ACHN (cell line): ENCODE measurements around the gene ARNT2.
"Not testable (repeated sequence)": the region's sequence is repeated elsewhere in the genome, so short reads cannot be mapped to it uniquely, and the experiment has no call there.

Source experiments
- DNase-seq: peaks from one replicate; pipeline ENCODE4 v3.0.0-alpha.2; 2015
- in situ Hi-C: cut with HindIII; loops from 2 replicates; pipeline ENCODE4 v1.10.0; 2017; ENCODE audit warnings: low sequenced_read_pairs, low pct_ligation_motif_present, low pct_unique_long_range_greater_than_20kb

ARNT2 gene

DNA sequence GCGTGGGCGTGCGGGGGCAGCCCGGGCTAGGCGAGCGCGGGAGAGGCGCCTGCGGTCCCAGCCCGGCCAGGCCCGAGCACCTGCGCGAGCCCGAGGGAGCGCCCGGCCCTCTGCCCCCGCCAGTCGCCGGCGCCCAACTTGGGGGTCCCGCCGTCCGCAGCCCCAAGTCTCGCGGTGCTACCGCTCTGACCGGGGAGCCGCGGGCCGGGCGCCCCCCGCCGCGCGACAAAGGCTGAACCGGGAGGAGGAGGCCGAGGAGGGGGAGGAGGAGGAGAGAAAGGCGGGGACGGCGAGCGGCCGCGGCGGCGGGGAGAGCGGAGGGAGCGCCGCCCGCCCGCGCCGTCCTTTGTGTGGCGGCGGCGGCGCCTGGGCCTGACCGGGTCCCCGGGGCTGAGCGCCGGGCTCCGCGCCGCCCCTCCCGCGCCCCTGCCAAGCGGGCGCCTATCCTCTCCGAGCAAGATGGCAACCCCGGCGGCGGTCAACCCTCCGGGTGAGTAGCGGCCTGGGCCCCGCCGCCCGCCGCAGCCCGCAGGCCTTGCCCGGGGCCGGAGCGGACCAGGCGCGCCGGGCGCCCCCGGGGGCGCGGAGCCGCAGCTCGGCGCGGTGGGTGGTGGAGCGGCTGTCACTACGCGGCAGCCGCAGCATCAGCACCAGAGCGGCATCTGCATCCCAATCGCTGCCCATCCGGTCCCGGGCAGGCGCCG lies at the start of gene ARNT2:
TSS of gene ARNT2 (plus strand) at position 326 of the 704 bp plus-strand sequence. CDS start at position 460, 134 bp downstream.
- DNase-seq = peak; percentile 55
- in situ Hi-C loops = no loop called here

- peak; percentile 22 for DNase-seq
- in situ Hi-C loops = no loop called here
Measured at GRCh38 chr15:80367094-80367493, 37.1 kb upstream of the ARNT2 start.

GRCh38 chr15:80367661-80368060 lies 36.5 kb upstream of the ARNT2 start:
- no peak for DNase-seq
- in situ Hi-C loops = no loop called here

DNA sequence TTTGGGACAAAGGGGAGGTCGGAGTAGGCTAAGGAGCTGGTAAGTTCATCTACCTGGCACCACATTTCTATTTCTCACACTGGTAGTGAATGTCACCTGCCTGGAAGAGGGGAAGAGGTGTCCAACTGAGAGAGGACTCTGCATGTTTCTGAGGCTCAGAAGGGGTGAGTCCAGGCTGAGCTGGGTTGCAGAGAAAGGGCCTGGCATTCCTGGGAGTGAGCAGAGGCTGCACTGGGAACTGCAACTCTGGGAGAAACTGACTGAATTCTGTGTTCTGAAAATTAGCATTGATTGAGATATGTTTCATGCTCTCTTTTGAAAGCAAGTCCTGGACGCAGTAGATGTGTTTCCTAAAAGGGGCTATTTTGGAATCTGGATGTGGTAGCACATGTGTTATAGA lies 32.3 kb upstream of the ARNT2 start:
- DNase-seq = no peak
- in situ Hi-C loops = no loop called here

- in situ Hi-C loops = no loop called here
- no peak for DNase-seq
Measured at GRCh38 chr15:80374441-80374840, 29.7 kb upstream of the ARNT2 start.

- in situ Hi-C loops = no loop called here
- DNase-seq = no peak
Measured at GRCh38 chr15:80375968-80376891, 28.0 kb upstream of the ARNT2 start.

DNA sequence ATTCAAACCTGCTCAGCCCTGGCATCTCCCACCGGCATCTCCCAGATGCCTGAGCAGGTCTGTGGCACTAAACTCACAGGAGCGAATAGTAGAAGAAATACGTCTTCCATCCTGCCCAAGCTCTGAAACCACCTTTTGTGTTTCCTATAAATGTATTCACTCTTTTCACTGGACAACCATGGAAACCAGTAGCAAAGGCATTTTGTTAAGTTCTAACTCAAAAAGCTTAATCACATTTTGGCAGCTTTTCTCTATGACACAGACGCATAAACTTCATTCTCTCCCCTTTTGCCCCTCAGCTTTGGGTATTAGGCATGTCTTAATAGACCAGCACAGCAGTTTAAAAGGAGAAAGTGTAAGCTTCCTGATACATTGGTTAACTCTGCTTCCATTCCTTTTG lies 24.5 kb upstream of the ARNT2 start:
- in situ Hi-C loops = no loop called here

DNA sequence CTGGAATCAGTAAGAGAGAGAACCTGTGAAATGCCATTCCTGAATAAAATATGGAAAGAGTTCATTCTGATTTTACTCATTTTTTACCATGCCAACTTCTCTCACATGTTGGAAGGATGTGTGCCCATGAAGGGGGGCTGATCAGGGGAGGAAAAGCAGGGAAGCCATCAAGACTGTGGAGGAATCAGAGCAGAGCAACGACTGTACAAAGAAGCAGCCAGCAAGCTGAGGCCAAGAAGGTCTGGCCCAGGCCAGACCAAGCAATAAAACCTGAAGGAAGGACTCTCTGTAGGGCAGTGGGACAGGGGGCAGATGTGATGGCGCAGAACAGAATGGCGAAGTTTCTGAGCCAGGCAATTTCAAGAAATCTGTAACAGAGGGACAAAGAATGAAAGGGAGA lies 24.0 kb upstream of the ARNT2 start:
- in situ Hi-C loops = no loop called here
- no peak for DNase-seq

More for the DNA sequence above, 24.5 kb upstream of the ARNT2 start:
- DNase-seq = no peak

DNA sequence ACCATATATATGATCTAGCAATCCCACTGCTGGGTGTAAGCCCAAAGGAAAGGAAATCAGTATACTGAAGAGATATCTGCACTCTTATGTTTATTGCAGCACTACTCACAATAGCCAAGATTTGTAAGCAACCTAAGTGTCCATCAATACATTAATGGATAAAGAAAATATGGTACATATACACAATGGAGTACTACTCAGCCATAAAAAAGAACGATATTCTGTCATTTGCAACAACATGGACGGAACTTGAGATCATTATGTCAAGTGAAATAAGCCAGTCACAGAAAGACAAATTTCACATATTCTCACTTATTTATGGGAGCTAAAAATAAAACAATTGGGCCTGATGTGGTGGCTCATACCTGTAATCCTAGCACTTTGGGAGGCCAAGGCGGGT lies 21.9 kb upstream of the ARNT2 start:
- DNase-seq = no peak
- in situ Hi-C loops = no loop called here

DNA sequence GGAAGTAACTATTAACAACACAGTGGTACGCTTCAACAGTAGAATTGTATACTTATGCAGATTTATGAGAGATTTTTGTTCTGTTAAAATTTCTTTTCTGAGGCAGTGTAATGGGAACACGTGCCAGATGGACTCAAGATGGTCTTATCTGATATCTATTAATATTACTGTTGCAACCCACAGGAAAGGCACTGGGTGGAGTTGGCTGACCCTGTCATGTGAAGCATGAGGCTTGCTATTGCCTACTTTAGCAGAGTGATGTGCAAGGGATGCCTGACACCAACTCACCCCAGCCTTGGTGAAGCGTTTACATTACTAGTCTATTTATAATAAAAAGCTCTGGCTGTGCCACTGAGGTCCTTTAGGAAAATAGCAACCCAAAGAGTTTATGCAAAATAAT lies 19.8 kb upstream of the ARNT2 start:
- in situ Hi-C loops = no loop called here
- no peak for DNase-seq

- no peak for DNase-seq
- in situ Hi-C loops = no loop called here
Measured at GRCh38 chr15:80386151-80386550, 18.0 kb upstream of the ARNT2 start.

DNA sequence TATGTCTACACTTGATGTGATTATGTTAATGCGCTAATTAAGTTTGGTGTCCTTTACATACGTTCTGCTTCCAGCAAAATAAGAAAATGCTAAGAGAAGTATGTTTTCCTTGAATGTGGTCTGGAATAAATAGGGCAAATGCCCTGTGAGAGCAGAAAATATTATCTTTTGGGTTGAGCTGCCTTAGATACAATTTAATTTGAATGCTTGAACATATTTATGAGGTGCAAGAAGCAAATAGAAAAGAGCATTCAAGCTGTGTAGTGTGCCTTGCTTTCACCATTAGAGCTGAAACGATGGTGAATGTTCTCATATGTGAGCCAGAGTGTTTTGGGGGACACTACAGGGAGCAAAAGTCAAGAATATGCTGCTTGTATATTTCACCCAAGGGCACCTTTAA lies 15.9 kb upstream of the ARNT2 start:
- DNase-seq = no peak

GRCh38 chr15:80389370-80389769 lies 14.8 kb upstream of the ARNT2 start:
- in situ Hi-C loops = no loop called here
- DNase-seq = no peak

More for the DNA sequence above, 15.9 kb upstream of the ARNT2 start:
- in situ Hi-C loops = no loop called here

DNA sequence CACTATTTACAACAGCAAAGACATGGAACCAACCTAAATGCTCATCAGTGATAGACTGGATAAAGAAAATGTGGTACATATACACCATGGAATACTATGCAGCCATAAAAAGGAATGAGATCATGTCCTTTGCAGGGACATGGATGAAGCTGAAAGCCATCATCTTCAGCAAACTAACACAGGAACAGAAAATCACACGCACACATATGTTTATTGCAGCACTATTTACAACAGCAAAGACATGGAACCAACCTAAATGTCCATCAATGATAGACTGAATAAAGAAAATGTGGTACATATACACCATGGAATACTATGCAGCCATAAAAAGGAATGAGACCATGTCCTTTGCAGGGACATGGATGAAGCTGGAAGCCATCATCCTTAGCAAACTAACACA lies 13.2 kb upstream of the ARNT2 start:
- DNase-seq, in situ Hi-C loops: not testable (repeated sequence)

- in situ Hi-C loops = no loop called here
- DNase-seq = no peak
Measured at GRCh38 chr15:80395616-80396015, 8.6 kb upstream of the ARNT2 start.

- in situ Hi-C loops = no loop called here
- no peak for DNase-seq
Measured at GRCh38 chr15:80396096-80396495, 8.1 kb upstream of the ARNT2 start.

- in situ Hi-C loops = no loop called here
- DNase-seq = no peak
Measured at GRCh38 chr15:80399508-80399907, 4.7 kb upstream of the ARNT2 start.

GRCh38 chr15:80401456-80401855 lies 2.7 kb upstream of the ARNT2 start:
- no peak for DNase-seq
- in situ Hi-C loops = no loop called here

DNA sequence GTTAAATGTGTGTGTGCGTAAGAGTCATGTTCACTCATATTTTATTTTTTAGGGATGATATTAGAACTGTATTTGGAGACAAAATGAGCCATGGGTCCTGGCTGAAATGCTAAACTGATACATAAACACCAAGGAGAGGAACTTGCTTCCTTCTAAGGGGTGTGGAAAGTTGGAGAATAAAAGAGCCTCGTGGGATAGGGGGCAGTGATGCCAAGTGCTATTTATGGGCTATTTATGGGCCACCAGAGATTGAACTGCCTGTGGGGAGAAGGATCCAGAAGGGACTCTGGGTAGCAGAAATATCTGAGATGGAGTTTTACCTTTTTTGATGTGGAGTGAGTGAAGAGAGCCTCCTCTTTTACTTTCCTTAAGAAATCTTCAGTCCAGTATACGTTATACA lies 1.8 kb upstream of the ARNT2 start:
- no peak for DNase-seq
- in situ Hi-C loops = no loop called here

DNA sequence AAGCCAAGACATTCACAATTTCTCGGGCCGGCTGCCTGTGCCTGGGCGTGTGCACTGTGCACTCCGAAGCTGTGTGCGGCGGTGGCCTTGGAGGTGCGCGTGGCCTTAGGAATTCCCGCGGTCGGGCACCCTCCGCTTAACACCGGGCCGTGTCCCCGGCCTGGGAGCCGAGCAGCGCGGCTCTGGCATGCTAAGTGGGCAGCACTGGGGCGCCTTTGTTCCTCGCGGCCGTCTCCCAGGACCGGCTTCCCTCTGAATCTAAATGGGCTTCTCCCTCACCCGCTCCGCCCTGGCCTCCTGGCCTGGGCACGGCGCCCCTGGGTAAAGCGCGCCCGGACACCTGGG lies 498 bp upstream of the ARNT2 start:
- in situ Hi-C loops = no loop called here
- peak; percentile 42 for DNase-seq
